ENCODE results near the gene BATF2.

BATF2 gene

DNA sequence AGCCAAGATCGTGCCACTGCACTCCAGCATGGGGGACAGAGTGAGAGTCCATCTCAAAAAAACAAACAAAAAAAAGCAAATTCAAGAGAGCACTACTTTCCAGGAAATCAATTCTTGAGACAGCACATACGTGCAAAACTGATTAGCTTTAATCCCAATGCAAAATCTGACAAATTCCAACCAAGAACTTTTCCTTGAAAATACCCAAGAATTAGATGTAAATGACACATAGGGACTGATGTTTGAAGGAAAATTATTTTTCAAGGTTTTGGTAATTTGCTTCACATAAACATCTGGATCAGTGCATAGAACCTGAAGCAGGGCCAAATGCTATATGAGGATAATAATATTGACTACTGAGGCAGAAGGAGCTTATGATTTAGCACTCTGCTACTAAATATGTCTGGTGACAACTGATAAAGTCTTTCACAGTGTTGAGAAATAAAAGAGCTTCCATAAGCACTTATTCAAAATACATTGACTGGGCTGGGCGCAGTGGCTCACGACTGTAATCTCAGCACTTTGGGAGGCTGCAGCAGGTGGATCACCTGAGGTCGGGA is 33.6 kb downstream of the BATF2 start:
- H3K4me1 Mint-ChIP-seq (ENCODE audit: low read depth), result peaks cover 14% of the 10 kb centered on the region
- H3K4me3 Mint-ChIP-seq, result no peak overlapping the region
- H3K9me3 Mint-ChIP-seq, result no peaks in the 10 kb centered on the region
- H3K36me3 Mint-ChIP-seq (ENCODE audit: low read depth), result no peaks in the 10 kb centered on the region
- DNase-seq, result no peak
- no peak overlapping the region for H3K27ac Mint-ChIP-seq
- no peaks in the 10 kb centered on the region for H3K27me3 Mint-ChIP-seq

DNA sequence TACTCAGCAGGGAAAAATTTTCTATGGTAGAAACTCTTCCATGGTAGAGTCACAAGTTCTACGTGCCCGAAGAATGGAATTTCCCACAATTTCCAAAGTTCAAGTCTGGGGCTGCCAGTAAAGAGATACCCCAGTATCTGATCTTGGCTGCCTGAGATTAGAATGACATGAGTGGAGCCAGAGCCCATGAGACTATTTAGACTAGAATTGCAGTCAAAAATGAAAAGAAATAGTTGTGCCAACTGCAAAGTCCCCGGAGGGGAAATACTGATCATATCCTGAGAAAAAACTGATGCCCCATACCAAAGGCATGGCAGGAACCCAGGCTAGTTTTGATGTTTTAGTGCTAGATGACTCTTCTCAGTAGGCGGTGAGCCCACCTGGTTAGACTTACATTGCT is 36.1 kb downstream of the BATF2 start:
- no peaks in the 10 kb centered on the region for H3K9me3 Mint-ChIP-seq
- peaks cover 2% of the 10 kb centered on the region for H3K4me1 Mint-ChIP-seq (ENCODE audit: low read depth)
- no peaks in the 10 kb centered on the region for H3K36me3 Mint-ChIP-seq (ENCODE audit: low read depth)
- no peak for DNase-seq
- H3K27ac Mint-ChIP-seq, result no peak overlapping the region
- H3K27me3 Mint-ChIP-seq, result no peaks in the 10 kb centered on the region
- H3K4me3 Mint-ChIP-seq, result no peak overlapping the region

DNA sequence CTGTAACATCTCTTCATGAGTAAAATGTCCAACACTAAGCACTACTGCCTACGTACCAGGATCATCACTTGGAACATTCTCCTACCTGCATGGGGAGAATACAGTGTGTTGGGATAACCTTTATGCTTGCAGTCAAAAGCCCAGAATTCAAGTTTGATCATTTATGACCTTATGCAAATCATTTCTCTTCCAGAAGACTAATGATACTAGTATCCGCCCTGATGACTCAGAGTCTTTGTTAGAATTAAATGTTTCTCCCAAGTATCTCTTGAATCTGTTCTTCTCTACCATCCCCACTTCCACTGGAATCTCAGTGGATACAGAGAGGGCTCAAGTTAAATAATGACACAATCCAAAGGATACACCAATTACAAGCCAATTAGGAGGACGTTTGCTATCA is 37.3 kb downstream of the BATF2 start:
- Mint-ChIP-seq H3K27me3 (no peaks in the 10 kb centered on the region), H3K36me3 (ENCODE audit: low read depth) (no peaks in the 10 kb centered on the region), H3K4me3 (no peak overlapping the region), H3K4me1 (ENCODE audit: low read depth) (no peaks in the 10 kb centered on the region), H3K27ac (no peak overlapping the region), H3K9me3 (no peaks in the 10 kb centered on the region)
- DNase-seq, result no peak

DNA sequence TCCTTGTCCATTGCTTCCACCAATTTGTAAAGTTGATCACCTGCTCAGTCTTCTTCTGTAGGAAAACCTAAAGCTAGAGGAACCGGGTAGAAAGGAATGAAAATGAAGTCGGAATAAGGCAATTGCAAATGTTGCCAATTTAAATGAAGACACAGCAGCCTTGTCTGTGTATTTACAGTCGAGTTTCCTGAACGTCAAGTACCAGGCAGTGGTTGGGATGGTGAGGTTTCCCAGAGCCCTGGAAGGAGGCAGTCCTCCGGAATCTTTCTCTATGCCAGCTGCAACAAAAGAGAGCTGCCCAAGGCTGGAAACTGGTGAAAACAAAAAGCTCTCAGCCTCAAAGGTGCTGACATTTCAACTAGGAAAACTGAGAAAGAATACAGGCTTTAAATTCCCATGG is 42.6 kb downstream of the BATF2 start:
- DNase-seq, result no peak
- Mint-ChIP-seq H3K4me3 (no peak overlapping the region), H3K36me3 (ENCODE audit: low read depth) (no peaks in the 10 kb centered on the region), H3K4me1 (ENCODE audit: low read depth) (no peaks in the 10 kb centered on the region), H3K9me3 (no peaks in the 10 kb centered on the region), H3K27ac (no peak overlapping the region), H3K27me3 (no peaks in the 10 kb centered on the region)

DNA sequence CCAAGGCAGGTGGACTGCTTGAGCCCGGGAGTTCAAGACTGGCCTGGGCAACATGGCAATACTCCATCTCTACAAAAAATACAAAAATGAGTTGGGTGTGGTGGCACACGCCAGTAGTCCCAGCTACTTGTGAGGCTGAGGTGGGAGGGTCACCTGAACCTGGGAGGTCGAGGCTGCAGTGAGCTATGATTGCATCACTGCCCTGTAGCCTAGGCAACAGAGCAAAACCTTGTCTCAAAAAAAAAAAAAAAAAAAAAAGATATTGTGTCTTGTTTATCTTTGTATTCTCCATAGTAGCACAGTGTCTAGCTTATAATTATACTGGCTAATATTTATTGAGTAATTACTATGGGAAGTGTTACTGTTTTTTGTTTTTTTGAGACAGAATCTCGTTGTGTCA is 45.2 kb downstream of the BATF2 start:
- H3K27ac Mint-ChIP-seq, result no peak overlapping the region
- H3K27me3 Mint-ChIP-seq, result no peaks in the 10 kb centered on the region
- no peak for DNase-seq
- no peaks in the 10 kb centered on the region for H3K36me3 Mint-ChIP-seq (ENCODE audit: low read depth)
- H3K4me1 Mint-ChIP-seq (ENCODE audit: low read depth), result no peaks in the 10 kb centered on the region
- no peaks in the 10 kb centered on the region for H3K9me3 Mint-ChIP-seq
- H3K4me3 Mint-ChIP-seq, result no peak overlapping the region

DNA sequence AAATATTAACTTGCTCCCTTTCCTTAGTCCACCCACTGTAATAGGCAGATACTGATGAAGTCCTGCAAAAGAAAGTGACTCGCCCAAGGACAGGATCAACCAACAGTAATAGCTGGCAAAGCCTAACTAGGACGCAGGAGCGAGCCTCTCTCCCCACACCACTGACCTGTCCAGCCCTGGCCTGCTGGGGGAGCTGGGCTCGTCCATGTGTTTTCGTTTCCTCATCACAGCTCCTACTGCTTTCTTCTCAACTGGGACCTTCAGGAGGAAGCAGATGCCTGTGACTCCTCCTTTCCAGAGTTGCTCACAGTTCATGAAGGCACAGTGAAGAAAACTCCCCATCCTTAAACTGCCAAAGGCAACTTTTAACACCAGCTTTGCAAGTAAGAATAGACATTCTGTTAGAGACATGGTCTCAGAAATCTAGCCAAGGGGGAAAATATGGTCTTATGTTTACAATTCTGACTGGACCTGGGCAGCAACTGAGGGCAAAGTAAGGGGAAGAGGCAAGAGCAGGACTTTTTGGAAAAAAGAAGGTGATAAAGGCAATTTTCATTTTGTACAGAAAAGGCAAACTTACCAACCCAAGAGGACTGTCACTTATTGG is 49.5 kb downstream of the BATF2 start:
- no peak overlapping the region for H3K27ac Mint-ChIP-seq
- no peaks in the 10 kb centered on the region for H3K27me3 Mint-ChIP-seq
- DNase-seq, result no peak
- H3K4me3 Mint-ChIP-seq, result no peak overlapping the region
- H3K9me3 Mint-ChIP-seq, result no peaks in the 10 kb centered on the region
- H3K36me3 Mint-ChIP-seq (ENCODE audit: low read depth), result no peaks in the 10 kb centered on the region
- H3K4me1 Mint-ChIP-seq (ENCODE audit: low read depth), result no peaks in the 10 kb centered on the region
